Left lung (tissue), 10 donors: ENCODE results near the gene TRMT61A. TPM values are rescaled to one million over a fixed set of nuclear protein-coding genes. Genes with fewer than 3 reads are reported as not detected.

Source experiments
- ATAC-seq: fragments of 200-7000 bp; cut with Tn5 transposase; one replicate; pipeline ENCODE4 v1.9.1; 2020; ENCODE audit warnings: moderate library complexity
- DNase-seq, 4 donors: peaks; one replicate each; pipeline ENCODE4 v3.0.0-alpha.2; 2013 to 2020
- H3K27ac ChIP-seq, 2 donors: fragments of 200-600 bp; sonication (generic) in 1 of 2; one replicate each; pipeline versions ENCODE4 v1.5.0 to v1.8.0; 2020 to 2021
- H3K27me3 ChIP-seq, 2 donors: fragments of 200-600 bp; sonication (generic) in 1 of 2; one replicate each; pipeline versions ENCODE4 v1.5.0 to v1.8.0; 2020 to 2021
- H3K36me3 ChIP-seq, 2 donors: fragments of 200-600 bp; sonication (generic) in 1 of 2; one replicate each; pipeline versions ENCODE4 v1.5.0 to v1.8.0; 2020 to 2021
- H3K4me1 ChIP-seq, 2 donors: fragments of 200-600 bp; one replicate each; pipeline ENCODE4 v1.8.0; 2021
- H3K4me3 ChIP-seq, 2 donors: fragments of 200-600 bp; sonication (generic) in 1 of 2; one replicate each; pipeline versions ENCODE4 v1.5.0 to v1.8.0; 2020 to 2021; ENCODE audit warnings: mild to moderate bottlenecking in 1 of 2
- H3K9me3 ChIP-seq, 2 donors: fragments of 200-600 bp; sonication (generic) in 1 of 2; one replicate each; pipeline versions ENCODE4 v1.5.0 to v1.8.0; 2020 to 2021
- intact Hi-C, 2 donors: fragments of 100-400 bp; cut with DNase I; formaldehyde crosslinking; loops; one replicate each; pipeline versions ENCODE4 v1.11.2 to v1.14.2; 2022
- polyA plus RNA-seq, 6 donors: library from polyadenylated mRNA; unstranded; fragments of 120-200 nt; gene quantifications; one replicate each; pipeline ENCODE4 v1.2.1, GENCODE V29; 2013; ENCODE audit not compliant: insufficient read length in 6 of 6
- total RNA-seq, 2 donors: library from RNA; stranded (reverse); fragmentation: NEBNext Ultra II Directional; extraction: Animal tissue kit (Norgen Biotek cat#: 25700); gene quantifications; one replicate each; pipeline ENCODE4 v1.2.1, GENCODE V29; 2021
- TF ChIP-seq, protein P1 (sequence below), 2 donors: fragments of 200-600 bp; sonication (generic) in 1 of 2; IDR thresholded peaks; one replicate each; pipeline versions ENCODE4 v1.5.0 to v1.8.0; 2021; ENCODE audit warnings: antibody characterized with exemption in 2 of 2
- donor health status: DM: no; HTN: yes; CAD: no.
- donor health status: DM: no; HTN: no; CAD: no.

TRMT61A gene
- total and polyA plus RNA-seq, 8 donors = 6.0 to 12.6 (median 7.9) TPM

DNA sequence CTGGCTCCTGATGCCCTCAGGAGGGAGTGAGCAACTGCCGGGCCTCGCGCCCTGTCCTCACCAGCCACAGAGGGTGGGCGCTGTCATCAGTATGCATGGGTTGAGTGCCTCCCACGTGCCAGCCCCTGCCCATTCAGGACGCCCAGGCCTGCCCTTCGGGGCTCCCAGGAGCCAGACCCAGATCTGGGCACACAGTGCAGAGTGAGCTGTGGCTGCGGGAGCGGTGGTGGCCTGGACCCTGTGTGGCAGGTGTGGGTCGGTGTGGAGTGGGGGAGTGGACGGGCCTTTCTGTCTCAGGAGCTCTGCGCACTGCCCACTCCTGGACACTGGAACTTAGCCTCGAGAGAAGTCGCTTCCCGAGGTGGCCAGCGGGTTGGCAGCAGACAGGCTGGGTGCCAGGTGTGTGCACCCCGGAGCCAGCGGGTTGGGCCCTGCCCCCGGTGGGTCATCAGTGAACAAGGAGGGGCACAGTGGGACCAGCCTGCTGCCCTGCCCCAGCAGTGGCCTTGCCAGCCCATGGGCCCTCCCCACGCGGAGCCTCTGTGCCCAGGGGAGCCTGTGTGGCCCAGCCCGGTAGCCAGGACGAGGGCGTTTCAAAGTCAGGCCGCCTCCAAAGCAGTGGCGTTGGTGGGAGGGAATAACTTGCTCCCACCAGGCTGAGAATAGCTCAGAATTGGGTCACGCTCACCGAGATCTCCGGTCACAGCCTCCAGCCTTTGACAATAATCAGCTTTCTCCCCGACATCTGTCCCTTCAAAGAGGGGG is 9.5 kb downstream of the TRMT61A start:
- DNase-seq = peak in 1 of 4 donors; percentile 78
- no peak overlapping the region for H3K27ac ChIP-seq
- H3K27me3 ChIP-seq = peaks cover 0 to 46% of the 10 kb centered on the region in 2 donors
- ATAC-seq = no peak
- TF ChIP-seq, protein P1, sequence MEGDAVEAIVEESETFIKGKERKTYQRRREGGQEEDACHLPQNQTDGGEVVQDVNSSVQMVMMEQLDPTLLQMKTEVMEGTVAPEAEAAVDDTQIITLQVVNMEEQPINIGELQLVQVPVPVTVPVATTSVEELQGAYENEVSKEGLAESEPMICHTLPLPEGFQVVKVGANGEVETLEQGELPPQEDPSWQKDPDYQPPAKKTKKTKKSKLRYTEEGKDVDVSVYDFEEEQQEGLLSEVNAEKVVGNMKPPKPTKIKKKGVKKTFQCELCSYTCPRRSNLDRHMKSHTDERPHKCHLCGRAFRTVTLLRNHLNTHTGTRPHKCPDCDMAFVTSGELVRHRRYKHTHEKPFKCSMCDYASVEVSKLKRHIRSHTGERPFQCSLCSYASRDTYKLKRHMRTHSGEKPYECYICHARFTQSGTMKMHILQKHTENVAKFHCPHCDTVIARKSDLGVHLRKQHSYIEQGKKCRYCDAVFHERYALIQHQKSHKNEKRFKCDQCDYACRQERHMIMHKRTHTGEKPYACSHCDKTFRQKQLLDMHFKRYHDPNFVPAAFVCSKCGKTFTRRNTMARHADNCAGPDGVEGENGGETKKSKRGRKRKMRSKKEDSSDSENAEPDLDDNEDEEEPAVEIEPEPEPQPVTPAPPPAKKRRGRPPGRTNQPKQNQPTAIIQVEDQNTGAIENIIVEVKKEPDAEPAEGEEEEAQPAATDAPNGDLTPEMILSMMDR (IDR thresholded peaks at IDR 0.05) = no peak
- H3K36me3 ChIP-seq = peaks cover 0 to 30% of the 10 kb centered on the region in 2 donors
- no peak overlapping the region for H3K4me3 ChIP-seq
- H3K4me1 ChIP-seq = peaks cover 18 to 40% of the 10 kb centered on the region in 2 donors
- intact Hi-C loops = no loop called here
- H3K9me3 ChIP-seq = no peaks in the 10 kb centered on the region

DNA sequence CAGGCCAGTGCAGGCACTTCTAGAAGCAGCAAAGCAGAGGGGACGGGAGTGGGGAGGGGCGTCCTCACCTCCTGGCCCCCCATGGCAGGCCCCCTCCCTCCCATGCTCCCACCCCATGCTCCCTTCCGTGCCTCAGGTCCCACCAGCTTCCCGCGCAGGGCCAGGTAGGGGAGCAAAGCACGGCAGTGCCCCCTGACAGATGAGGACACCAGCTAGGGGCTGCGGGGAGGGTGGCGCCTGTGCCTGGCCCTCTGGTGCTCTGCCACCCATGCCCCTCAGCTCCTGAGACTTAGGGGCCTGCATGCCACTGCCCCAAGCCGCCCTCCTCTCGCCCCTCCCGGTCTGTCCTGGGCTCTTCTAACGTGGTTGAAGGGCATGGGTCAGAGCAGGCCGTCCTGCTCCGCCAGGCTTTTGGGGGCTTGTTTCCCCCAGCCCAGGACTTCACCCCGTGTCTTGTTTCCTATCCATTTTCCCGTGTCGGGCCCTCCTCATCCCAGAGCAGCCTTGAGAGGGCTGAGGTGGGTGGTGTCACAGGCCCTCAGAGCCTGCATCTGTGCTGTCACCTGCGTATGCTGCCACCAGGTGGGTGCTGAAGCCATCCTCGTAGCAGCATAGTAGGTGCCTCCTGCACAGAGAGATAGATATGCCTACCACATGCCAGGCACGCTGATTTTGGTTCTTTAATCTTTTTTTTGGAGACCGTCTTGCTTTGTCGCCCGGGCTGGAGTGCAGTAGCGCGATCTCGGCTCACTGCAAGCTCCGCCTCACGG is 10.2 kb downstream of the TRMT61A start:
- intact Hi-C loops = no loop called here
- TF ChIP-seq, protein P1 (IDR thresholded peaks at IDR 0.05) = no peak
- H3K4me3 ChIP-seq = no peak overlapping the region
- DNase-seq = peak in 1 of 4 donors; percentile 78
- H3K4me1 ChIP-seq = peaks cover 23 to 43% of the 10 kb centered on the region in 2 donors
- H3K27me3 ChIP-seq = peaks cover 0 to 46% of the 10 kb centered on the region in 2 donors
- H3K27ac ChIP-seq = peak overlapping the region; percentile 65 to 83
- no peaks in the 10 kb centered on the region for H3K9me3 ChIP-seq
- peaks cover 0 to 22% of the 10 kb centered on the region in 2 donors for H3K36me3 ChIP-seq
- ATAC-seq = no peak

DNA sequence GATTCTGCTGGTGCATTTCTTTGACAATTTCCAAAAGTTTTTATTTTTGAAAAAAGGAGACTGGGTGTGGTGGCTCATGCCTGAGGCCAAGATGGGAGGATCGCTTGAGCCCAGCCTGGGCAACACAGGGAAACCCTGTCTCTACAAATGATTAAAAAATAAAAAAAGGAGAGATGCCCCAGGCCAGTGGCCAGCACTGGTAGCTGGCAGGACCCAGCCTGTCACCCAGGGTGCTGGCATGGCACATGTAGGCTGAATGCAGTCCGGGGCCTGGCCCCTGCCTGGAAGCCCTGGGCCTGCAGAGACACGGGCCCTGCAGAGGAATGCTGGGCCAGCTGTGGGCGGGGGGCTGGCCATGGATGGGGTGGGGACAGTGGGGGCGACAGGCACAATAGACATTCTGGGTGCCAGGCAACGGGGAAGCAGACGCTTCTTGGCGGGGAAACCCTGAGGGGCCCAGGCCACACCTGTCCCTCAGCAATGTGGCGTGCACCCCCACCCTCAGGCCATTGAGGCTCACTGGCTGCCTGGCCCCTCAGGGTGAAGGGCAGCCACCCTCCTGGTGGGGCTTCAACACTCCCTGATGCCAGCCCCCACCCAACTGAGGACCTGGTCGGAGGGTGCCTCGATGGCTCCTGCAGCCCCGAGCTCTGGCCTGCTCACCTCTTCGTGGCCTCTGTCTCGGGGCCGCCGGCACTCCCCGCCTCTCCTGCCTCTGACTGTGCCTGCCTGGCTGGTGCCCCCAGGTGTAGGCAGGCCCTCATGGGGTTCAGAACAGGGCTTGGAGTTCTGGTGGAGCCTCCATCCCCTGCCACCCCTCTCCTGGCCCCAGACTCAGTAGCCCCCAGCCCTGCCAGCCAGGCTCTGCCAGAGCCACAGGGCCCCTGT is 12.1 kb downstream of the TRMT61A start:
- TF ChIP-seq, protein P1 (IDR thresholded peaks at IDR 0.05) = no peak
- ATAC-seq (no peak), DNase-seq (peak in 1 of 4 donors; percentile 76)
- Histone ChIP-seq H3K9me3 (no peaks in the 10 kb centered on the region), H3K4me1 (peaks cover 26 to 43% of the 10 kb centered on the region in 2 donors), H3K27me3 (peaks cover 0 to 46% of the 10 kb centered on the region in 2 donors), H3K4me3 (no peak overlapping the region), H3K27ac (peak overlapping the region; percentile 83), H3K36me3 (peaks cover 0 to 4% of the 10 kb centered on the region in 2 donors)
- intact Hi-C loops = no loop called here

DNA sequence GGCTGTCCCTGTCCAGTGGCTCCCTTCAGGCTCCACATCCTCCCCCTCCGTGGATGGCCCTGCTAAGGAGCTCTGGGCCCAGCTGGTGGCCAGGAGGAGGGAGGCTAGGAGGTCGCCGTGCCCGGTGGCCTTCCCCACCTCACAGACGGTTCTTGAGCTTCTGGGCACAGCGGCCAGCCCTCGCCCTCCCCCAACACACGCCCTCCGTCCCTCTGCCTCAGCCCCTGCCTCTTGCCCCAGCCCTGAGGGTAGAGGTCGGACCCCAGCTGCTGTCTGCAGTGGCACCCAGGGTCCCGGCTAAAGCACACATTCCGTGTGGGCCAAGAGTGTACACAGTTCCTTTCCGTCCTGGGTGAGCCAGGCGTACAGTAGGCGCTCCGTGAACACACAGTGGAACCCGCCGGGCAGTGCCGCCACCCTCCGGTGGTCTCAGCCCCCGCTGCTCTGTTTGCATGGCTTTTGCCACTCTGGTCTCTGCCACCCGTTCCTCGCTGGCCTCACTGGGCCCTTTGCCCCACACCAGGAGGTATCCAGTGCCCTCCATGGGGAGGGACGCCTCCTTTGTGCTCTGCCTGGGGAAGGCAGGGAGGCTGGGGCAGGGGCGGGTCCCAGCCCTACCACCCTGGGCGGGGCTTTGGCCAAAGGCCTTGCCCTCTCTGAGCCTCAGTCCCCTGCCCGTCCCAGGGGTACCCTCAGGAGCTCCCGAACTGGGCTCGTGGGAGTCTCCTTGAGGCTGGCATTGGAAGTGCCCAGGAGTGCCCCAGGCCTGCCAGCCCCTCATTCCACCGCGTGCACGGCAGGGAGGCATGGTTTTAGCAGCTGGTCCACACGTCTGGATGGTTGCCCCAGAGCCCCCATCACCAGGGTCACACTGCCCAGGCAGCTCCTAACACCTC is 13.0 kb downstream of the TRMT61A start:
- ATAC-seq (peak; percentile 33), DNase-seq (peak in 2 of 4 donors; percentile 46 to 78)
- no peaks in the 10 kb centered on the region for H3K36me3 ChIP-seq
- peaks cover 26 to 43% of the 10 kb centered on the region in 2 donors for H3K4me1 ChIP-seq
- TF ChIP-seq, protein P1 (IDR thresholded peaks at IDR 0.05) = no peak
- peaks cover 0 to 46% of the 10 kb centered on the region in 2 donors for H3K27me3 ChIP-seq
- peak overlapping the region; percentile 83 for H3K27ac ChIP-seq
- H3K9me3 ChIP-seq = no peaks in the 10 kb centered on the region
- no peak overlapping the region for H3K4me3 ChIP-seq
- intact Hi-C loops = no loop called here
